Dermis blood vessel endothelial cell (primary cell): Measurements from ENCODE around the gene PSPN. TPM values are rescaled to one million over a fixed set of nuclear protein-coding genes. Genes with fewer than 3 reads are reported as not detected.
"Not testable (repeated sequence)": the region's sequence is repeated elsewhere in the genome, so short reads cannot be mapped to it uniquely, and the experiment has no call there.

Source experiments
- DNase-seq: peaks from one replicate; pipeline ENCODE4 v3.0.0; 2010
- total RNA-seq: library from RNA; depleted of rRNA; stranded (reverse); fragments of >200 nt; gene quantifications from 2 replicates; pipeline ENCODE4 v1.2.3, GENCODE V29; 2014

PSPN gene
- total RNA-seq, 1 donor from 2014 or later, result 0.85 TPM

GRCh38 chr19:6373096-6373812, 2.5 kb downstream of the PSPN start:
- peak; percentile 99 for DNase-seq

GRCh38 chr19:6372594-6373095, 3.1 kb downstream of the PSPN start, which contains the start of gene ALKBH7:
Gene ALKBH7, plus strand, starts transcription at chr19:6372794. Its CDS starts 27 bp downstream, at chr19:6372821.
- DNase-seq, result peak; percentile 100

- DNase-seq, result no peak
Measured at GRCh38 chr19:6364353-6364752, 11.4 kb downstream of the PSPN start.

- DNase-seq, result no peak
Measured at GRCh38 chr19:6362351-6362801, 13.4 kb downstream of the PSPN start.

- DNase-seq, result peak; percentile 17
Measured at GRCh38 chr19:6362027-6362350, 13.7 kb downstream of the PSPN start.

GRCh38 chr19:6360857-6361216, 14.9 kb downstream of the PSPN start:
- not testable (repeated sequence) for DNase-seq

GRCh38 chr19:6360445-6360844, 15.3 kb downstream of the PSPN start:
- not testable (repeated sequence) for DNase-seq

- no peak for DNase-seq
Measured at GRCh38 chr19:6359568-6360341, 16.0 kb downstream of the PSPN start.

GRCh38 chr19:6358003-6358402, 17.7 kb downstream of the PSPN start:
- DNase-seq, result no peak

- DNase-seq, result no peak
Measured at GRCh38 chr19:6357174-6357573, 18.6 kb downstream of the PSPN start.

- not testable (repeated sequence) for DNase-seq
Measured at GRCh38 chr19:6355321-6356040, 20.3 kb downstream of the PSPN start.

- peak; percentile 54 for DNase-seq
Measured at GRCh38 chr19:6354098-6354674, 21.5 kb downstream of the PSPN start.

- DNase-seq, result no peak
Measured at GRCh38 chr19:6352381-6353165, 23.2 kb downstream of the PSPN start.

GRCh38 chr19:6350688-6351087, 25.0 kb downstream of the PSPN start:
- no peak for DNase-seq

GRCh38 chr19:6349271-6349670, 26.5 kb downstream of the PSPN start:
- not testable (repeated sequence) for DNase-seq

GRCh38 chr19:6343462-6343861, 32.3 kb downstream of the PSPN start:
- no peak for DNase-seq

- DNase-seq, result no peak
Measured at GRCh38 chr19:6340493-6341201, 35.1 kb downstream of the PSPN start.

GRCh38 chr19:6334490-6335285, 41.0 kb downstream of the PSPN start:
- no peak for DNase-seq

GRCh38 chr19:6333439-6333838, 42.3 kb downstream of the PSPN start, which contains the start of gene ACER1:
Gene ACER1, minus strand, starts transcription at chr19:6333612. Its CDS starts 61 bp downstream, at chr19:6333551.
- DNase-seq, result no peak

GRCh38 chr19:6326815-6327214, 48.9 kb downstream of the PSPN start:
- no peak for DNase-seq
